Measurements from ENCODE around the gene LRRC4C.
"Not testable (repeated sequence)": the region's sequence is repeated elsewhere in the genome, so short reads cannot be mapped to it uniquely, and the experiment has no call there.

LRRC4C gene

GRCh38 chr11:41020259-41020658 lies 439.2 kb downstream of the LRRC4C start:
- H3K27ac ChIP-seq (ENCODE audit: low read depth, low read length), result no peak overlapping the region
- no peaks in the 10 kb centered on the region for H3K27me3 ChIP-seq (ENCODE audit: control insufficient read depth, insufficient read depth, low read length)
- no peak overlapping the region for H3K4me3 ChIP-seq (ENCODE audit: low read depth, low read length)
- H3K9me3 ChIP-seq (ENCODE audit: control insufficient read depth, insufficient read depth, low read depth, low read length), result no peaks in the 10 kb centered on the region
- H3K9ac ChIP-seq (ENCODE audit: low read length), result no peak overlapping the region
- no peaks in the 10 kb centered on the region for H3K36me3 ChIP-seq (ENCODE audit: control insufficient read depth, insufficient read depth, low read length)
- H3K4me1 ChIP-seq (ENCODE audit: control insufficient read depth, insufficient read depth, low read length), result peaks cover 5% of the 10 kb centered on the region

- not testable (repeated sequence) for H3K4me3 ChIP-seq (ENCODE audit: low read depth, low read length); H3K27ac ChIP-seq (ENCODE audit: low read depth, low read length); H3K9me3 ChIP-seq (ENCODE audit: control insufficient read depth, insufficient read depth, low read depth, low read length); H3K4me1 ChIP-seq (ENCODE audit: control insufficient read depth, insufficient read depth, low read length); H3K9ac ChIP-seq (ENCODE audit: low read length); H3K36me3 ChIP-seq (ENCODE audit: control insufficient read depth, insufficient read depth, low read length); H3K27me3 ChIP-seq (ENCODE audit: control insufficient read depth, insufficient read depth, low read length)
These were observed 439.8 kb downstream of the LRRC4C start for GRCh38 chr11:41019666-41020065.

- Histone ChIP-seq H3K4me3 (ENCODE audit: low read depth, low read length) (no peak overlapping the region; the same call in 1 of the 2 replicates), H3K36me3 (ENCODE audit: control insufficient read depth, insufficient read depth, low read length) (no peaks in the 10 kb centered on the region), H3K27me3 (ENCODE audit: control insufficient read depth, insufficient read depth, low read length) (no peaks in the 10 kb centered on the region), H3K9me3 (ENCODE audit: control insufficient read depth, insufficient read depth, low read depth, low read length) (no peaks in the 10 kb centered on the region), H3K4me1 (ENCODE audit: control insufficient read depth, insufficient read depth, low read length) (peaks cover 5% of the 10 kb centered on the region), H3K27ac (ENCODE audit: low read depth, low read length) (no peak overlapping the region), H3K9ac (ENCODE audit: low read length) (no peak overlapping the region)
These were observed 441.2 kb downstream of the LRRC4C start for GRCh38 chr11:41018224-41018623.

- no peak overlapping the region for H3K4me3 ChIP-seq (ENCODE audit: low read depth, low read length)
- H3K9ac ChIP-seq (ENCODE audit: low read length), result no peak overlapping the region
- no peak overlapping the region for H3K27ac ChIP-seq (ENCODE audit: low read depth, low read length)
- no peaks in the 10 kb centered on the region for H3K27me3 ChIP-seq (ENCODE audit: control insufficient read depth, insufficient read depth, low read length)
- no peaks in the 10 kb centered on the region for H3K36me3 ChIP-seq (ENCODE audit: control insufficient read depth, insufficient read depth, low read length)
- no peaks in the 10 kb centered on the region for H3K9me3 ChIP-seq (ENCODE audit: control insufficient read depth, insufficient read depth, low read depth, low read length)
- H3K4me1 ChIP-seq (ENCODE audit: control insufficient read depth, insufficient read depth, low read length), result no peaks in the 10 kb centered on the region
These were observed 448.9 kb downstream of the LRRC4C start for GRCh38 chr11:41010361-41011050.

GRCh38 chr11:41005986-41006385 lies 453.5 kb downstream of the LRRC4C start:
- H3K9ac ChIP-seq (ENCODE audit: low read length), result no peak overlapping the region
- no peak overlapping the region for H3K27ac ChIP-seq (ENCODE audit: low read depth, low read length)
- no peaks in the 10 kb centered on the region for H3K4me1 ChIP-seq (ENCODE audit: control insufficient read depth, insufficient read depth, low read length)
- H3K27me3 ChIP-seq (ENCODE audit: control insufficient read depth, insufficient read depth, low read length), result no peaks in the 10 kb centered on the region
- H3K4me3 ChIP-seq (ENCODE audit: low read depth, low read length), result no peak overlapping the region
- H3K36me3 ChIP-seq (ENCODE audit: control insufficient read depth, insufficient read depth, low read length), result no peaks in the 10 kb centered on the region
- no peaks in the 10 kb centered on the region for H3K9me3 ChIP-seq (ENCODE audit: control insufficient read depth, insufficient read depth, low read depth, low read length)

GRCh38 chr11:41003339-41004282 lies 455.8 kb downstream of the LRRC4C start:
- Histone ChIP-seq H3K4me3 (ENCODE audit: low read depth, low read length) (no peak overlapping the region), H3K9me3 (ENCODE audit: control insufficient read depth, insufficient read depth, low read depth, low read length) (no peaks in the 10 kb centered on the region), H3K36me3 (ENCODE audit: control insufficient read depth, insufficient read depth, low read length) (no peaks in the 10 kb centered on the region), H3K27ac (ENCODE audit: low read depth, low read length) (no peak overlapping the region), H3K27me3 (ENCODE audit: control insufficient read depth, insufficient read depth, low read length) (no peaks in the 10 kb centered on the region), H3K4me1 (ENCODE audit: control insufficient read depth, insufficient read depth, low read length) (no peaks in the 10 kb centered on the region), H3K9ac (ENCODE audit: low read length) (no peak overlapping the region)

- Histone ChIP-seq H3K4me1 (ENCODE audit: control insufficient read depth, insufficient read depth, low read length) (no peaks in the 10 kb centered on the region), H3K9me3 (ENCODE audit: control insufficient read depth, insufficient read depth, low read depth, low read length) (no peaks in the 10 kb centered on the region), H3K27me3 (ENCODE audit: control insufficient read depth, insufficient read depth, low read length) (no peaks in the 10 kb centered on the region), H3K9ac (ENCODE audit: low read length) (no peak overlapping the region), H3K4me3 (ENCODE audit: low read depth, low read length) (no peak overlapping the region), H3K36me3 (ENCODE audit: control insufficient read depth, insufficient read depth, low read length) (no peaks in the 10 kb centered on the region), H3K27ac (ENCODE audit: low read depth, low read length) (no peak overlapping the region)
These were observed 460.5 kb downstream of the LRRC4C start for GRCh38 chr11:40998920-40999319.

GRCh38 chr11:40987776-40988435 lies 471.5 kb downstream of the LRRC4C start:
- H3K27me3 ChIP-seq (ENCODE audit: control insufficient read depth, insufficient read depth, low read length), result no peaks in the 10 kb centered on the region

GRCh38 chr11:40986320-40986719 lies 473.1 kb downstream of the LRRC4C start:
- no peaks in the 10 kb centered on the region; the same call in 1 of the 2 replicates for H3K9me3 ChIP-seq (ENCODE audit: control insufficient read depth, insufficient read depth, low read depth, low read length)
- H3K36me3 ChIP-seq (ENCODE audit: control insufficient read depth, insufficient read depth, low read length), result no peaks in the 10 kb centered on the region
- H3K9ac ChIP-seq (ENCODE audit: low read length), result no peak overlapping the region
- H3K27me3 ChIP-seq (ENCODE audit: control insufficient read depth, insufficient read depth, low read length), result no peaks in the 10 kb centered on the region
- no peaks in the 10 kb centered on the region for H3K4me1 ChIP-seq (ENCODE audit: control insufficient read depth, insufficient read depth, low read length)
- no peak overlapping the region for H3K4me3 ChIP-seq (ENCODE audit: low read depth, low read length)
- H3K27ac ChIP-seq (ENCODE audit: low read depth, low read length), result no peak overlapping the region

More at GRCh38 chr11:40987776-40988435, 471.5 kb downstream of the LRRC4C start:
- Histone ChIP-seq H3K27ac (ENCODE audit: low read depth, low read length) (no peak overlapping the region), H3K9me3 (ENCODE audit: control insufficient read depth, insufficient read depth, low read depth, low read length) (no peaks in the 10 kb centered on the region; the same call in 1 of the 2 replicates), H3K36me3 (ENCODE audit: control insufficient read depth, insufficient read depth, low read length) (no peaks in the 10 kb centered on the region), H3K4me3 (ENCODE audit: low read depth, low read length) (no peak overlapping the region), H3K4me1 (ENCODE audit: control insufficient read depth, insufficient read depth, low read length) (no peaks in the 10 kb centered on the region), H3K9ac (ENCODE audit: low read length) (no peak overlapping the region)

- Histone ChIP-seq H3K4me3 (ENCODE audit: low read depth, low read length) (no peak overlapping the region), H3K27me3 (ENCODE audit: control insufficient read depth, insufficient read depth, low read length) (no peaks in the 10 kb centered on the region), H3K4me1 (ENCODE audit: control insufficient read depth, insufficient read depth, low read length) (no peaks in the 10 kb centered on the region), H3K27ac (ENCODE audit: low read depth, low read length) (no peak overlapping the region), H3K36me3 (ENCODE audit: control insufficient read depth, insufficient read depth, low read length) (no peaks in the 10 kb centered on the region), H3K9ac (ENCODE audit: low read length) (no peak overlapping the region), H3K9me3 (ENCODE audit: control insufficient read depth, insufficient read depth, low read depth, low read length) (peaks cover 13% of the 10 kb centered on the region)
These were observed 484.4 kb downstream of the LRRC4C start for GRCh38 chr11:40975076-40975475.

Data from HUES6 (cell line).